Astrocyte of the spinal cord (primary cell): ENCODE results near the gene SPAG5.

ENCODE experiments used
- DNase-seq: peaks from one replicate; pipeline ENCODE4 v3.0.0; 2011; ENCODE audit warnings: low read depth, low spot score
- H3K4me3 ChIP-seq: 2 replicates; pipeline ENCODE4 v1.5.1; 2011; ENCODE audit warnings: low read depth, mild to moderate bottlenecking, low read length, moderate library complexity
- in situ Hi-C: cut with HindIII; loops from 2 replicates; pipeline ENCODE4 v1.10.0; 2017; ENCODE audit warnings: low sequenced_read_pairs
- TF ChIP-seq, protein P1 (sequence below): IDR thresholded peaks from 2 replicates; pipeline ENCODE4 v1.5.1; 2012; ENCODE audit warnings: low read depth, mild to moderate bottlenecking, low read length, inconsistent platforms

The SPAG5 gene

DNA sequence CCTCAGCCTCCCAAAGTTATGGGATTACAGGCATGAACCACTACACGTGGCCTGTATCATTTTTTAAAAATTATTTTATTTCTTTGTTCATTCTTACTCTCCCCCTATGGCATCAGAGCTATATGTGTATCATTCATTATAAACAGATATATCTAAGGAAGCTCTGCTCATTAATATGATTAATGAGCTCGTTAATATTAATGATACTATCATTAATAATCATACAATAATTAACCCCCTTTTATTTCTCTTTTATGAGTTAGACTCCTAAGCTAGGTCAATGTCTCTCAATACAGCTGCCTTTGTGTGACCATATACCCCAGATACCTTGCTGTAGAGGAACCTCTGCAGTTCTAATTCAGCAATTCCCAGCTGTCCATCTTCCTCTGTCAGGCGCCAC lies 19.6 kb upstream of the SPAG5 start:
- TF ChIP-seq, protein P1, sequence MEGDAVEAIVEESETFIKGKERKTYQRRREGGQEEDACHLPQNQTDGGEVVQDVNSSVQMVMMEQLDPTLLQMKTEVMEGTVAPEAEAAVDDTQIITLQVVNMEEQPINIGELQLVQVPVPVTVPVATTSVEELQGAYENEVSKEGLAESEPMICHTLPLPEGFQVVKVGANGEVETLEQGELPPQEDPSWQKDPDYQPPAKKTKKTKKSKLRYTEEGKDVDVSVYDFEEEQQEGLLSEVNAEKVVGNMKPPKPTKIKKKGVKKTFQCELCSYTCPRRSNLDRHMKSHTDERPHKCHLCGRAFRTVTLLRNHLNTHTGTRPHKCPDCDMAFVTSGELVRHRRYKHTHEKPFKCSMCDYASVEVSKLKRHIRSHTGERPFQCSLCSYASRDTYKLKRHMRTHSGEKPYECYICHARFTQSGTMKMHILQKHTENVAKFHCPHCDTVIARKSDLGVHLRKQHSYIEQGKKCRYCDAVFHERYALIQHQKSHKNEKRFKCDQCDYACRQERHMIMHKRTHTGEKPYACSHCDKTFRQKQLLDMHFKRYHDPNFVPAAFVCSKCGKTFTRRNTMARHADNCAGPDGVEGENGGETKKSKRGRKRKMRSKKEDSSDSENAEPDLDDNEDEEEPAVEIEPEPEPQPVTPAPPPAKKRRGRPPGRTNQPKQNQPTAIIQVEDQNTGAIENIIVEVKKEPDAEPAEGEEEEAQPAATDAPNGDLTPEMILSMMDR = no peak
- DNase-seq = no peak
- in situ Hi-C loops = no loop called here
- H3K4me3 ChIP-seq = no peak overlapping the region

DNA sequence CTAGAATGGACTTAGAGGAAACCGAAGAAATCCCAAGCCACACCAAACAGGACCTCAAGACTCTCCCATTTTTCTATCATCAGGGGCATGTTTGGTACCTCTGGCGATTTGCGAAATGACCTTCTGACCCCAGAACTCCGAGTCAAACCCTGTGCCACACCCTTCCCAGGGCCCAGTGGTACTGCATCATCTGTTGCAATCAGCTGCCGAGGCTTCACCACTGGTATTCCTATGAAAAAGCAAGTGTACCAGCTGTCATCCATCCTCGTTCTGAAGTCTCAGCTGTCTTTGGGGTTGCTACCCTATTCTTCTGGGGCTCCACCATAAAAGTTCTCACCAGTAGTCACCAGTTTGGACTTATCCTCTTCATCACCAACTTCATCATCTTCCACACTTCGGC lies 17.5 kb upstream of the SPAG5 start:
- TF ChIP-seq, protein P1 = no peak
- DNase-seq = no peak
- no peak overlapping the region for H3K4me3 ChIP-seq
- in situ Hi-C loops = no loop called here

DNA sequence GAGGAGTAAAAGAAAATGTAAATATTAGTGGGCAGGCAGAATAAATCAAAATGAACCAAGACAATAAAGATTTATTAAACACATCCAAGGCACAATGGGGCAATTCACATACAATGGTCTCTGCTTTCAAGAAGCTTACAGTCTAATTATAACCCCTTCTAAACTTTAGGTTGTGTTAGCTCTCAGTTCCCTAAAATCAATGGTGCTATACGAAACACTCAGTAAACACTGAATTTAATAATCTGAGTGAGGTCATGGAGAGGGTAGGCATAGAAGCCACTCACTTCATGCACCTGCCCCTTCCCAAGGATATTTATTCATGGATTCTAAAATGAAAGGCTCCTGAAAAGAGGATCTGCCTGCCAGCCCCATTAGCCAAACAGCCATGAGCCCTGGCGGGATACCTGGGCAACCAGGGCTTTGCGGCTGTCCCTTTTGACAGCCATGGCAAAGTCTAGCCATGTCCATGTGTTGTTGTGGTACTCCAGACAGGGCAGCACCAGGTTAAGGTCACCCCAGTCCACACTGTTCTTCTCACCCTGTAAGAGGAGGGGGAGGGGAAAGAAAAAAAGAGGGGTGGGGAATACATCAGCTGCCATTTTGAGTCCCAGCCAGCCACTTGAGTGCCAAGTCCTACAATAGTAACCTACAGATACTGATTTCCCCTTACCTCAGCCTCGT lies 16.6 kb upstream of the SPAG5 start:
- no peak overlapping the region for H3K4me3 ChIP-seq
- DNase-seq = no peak
- TF ChIP-seq, protein P1 = no peak
- in situ Hi-C loops = no loop called here

DNA sequence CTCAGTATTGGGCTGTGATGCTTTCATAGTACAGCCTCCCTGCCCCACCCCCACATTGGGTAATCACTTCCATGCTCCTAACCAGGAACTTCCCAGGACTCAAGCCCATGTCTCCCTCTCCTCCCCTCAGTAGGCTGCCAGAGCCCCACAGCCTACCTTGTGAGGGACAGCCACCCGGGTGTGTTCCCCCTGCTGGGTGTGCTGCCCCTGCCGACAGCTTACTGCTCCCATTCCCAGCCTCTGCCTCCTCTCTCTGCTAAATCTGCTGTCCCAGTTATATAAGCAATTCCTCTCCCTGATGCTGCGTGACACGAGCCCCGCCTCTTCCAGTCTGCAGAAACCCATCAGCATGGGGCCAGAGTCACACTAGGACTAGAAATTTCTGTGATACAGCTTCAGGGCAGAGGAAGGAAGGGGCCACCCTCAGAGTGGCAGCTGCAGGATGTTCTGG lies 15.1 kb upstream of the SPAG5 start, which contains the start of gene RSKR:
RSKR (minus strand) TSS at position 255 of the 451 bp plus-strand sequence; CDS start at position 231, 24 bp downstream.
- TF ChIP-seq, protein P1 = no peak
- in situ Hi-C loops = no loop called here
- DNase-seq = no peak

DNA sequence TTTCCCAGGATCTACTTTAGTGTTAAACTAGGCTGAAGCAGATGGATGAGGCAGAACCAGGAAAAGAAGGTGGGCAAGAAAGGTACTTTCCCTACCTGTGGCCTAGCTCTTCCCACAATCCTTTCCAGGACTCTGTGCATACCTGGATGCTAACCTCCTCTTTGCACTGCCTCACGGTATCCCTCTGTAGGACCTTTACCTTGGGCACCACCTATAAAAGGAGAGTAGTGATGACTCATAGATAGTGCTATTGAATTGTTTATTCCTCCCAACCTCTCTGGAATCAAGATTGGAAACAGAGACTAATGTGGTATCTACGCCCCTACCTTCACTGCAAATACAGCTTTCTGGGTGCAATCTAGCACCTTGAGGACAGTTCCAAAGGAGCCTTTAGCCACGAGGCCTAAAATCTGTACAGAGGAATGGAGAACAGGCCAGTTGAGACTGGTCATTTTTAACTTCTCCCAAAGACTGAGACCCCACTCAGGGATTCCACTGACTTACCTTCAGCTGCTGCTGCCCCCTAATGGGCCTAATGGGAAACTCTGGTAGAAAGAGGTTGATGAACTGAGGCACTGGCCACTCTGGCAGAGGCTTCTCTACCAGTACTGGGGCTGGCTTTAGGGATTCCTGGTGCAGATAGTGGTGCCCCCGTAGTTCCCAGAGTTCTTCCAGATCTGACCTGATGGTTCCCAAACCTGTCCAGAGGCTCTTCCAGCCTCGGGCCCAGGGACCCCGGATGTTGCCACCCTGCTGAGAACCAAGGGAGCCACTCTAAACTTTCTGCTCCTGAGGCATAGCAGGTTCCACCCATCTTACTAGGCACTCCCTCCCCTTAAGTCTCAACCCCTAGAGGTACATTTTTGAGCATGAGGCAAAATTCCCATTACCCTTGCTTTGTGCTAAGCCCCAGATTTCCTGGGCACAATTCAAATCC lies 14.4 kb upstream of the SPAG5 start:
- TF ChIP-seq, protein P1 = peak; percentile 86
- H3K4me3 ChIP-seq = no peak overlapping the region
- peak; percentile 38 for DNase-seq
- in situ Hi-C loops = no loop called here

More for the DNA sequence above, 15.1 kb upstream of the SPAG5 start, which contains the start of gene RSKR:
- no peak within 1 kb of the TSS for H3K4me3 ChIP-seq

DNA sequence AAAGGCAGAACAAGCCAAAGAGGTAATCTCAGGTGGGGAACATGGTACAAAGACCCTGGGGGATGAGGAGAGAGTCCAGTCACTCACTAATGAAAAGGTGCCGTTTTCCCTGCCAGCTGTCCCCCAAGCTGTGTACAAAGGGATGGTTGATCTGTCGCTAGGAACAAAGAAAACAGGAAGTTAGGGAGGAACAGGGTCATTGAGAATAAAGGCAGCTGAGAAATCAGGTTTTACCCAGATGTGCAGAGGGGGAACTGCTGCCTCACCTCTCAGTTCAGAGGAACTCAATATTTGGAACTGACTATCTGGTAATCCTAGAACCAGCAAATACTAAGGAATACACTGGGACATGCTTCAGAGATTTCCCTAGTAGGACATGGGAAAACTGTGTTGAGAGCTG lies 13.7 kb upstream of the SPAG5 start:
- TF ChIP-seq, protein P1 = no peak
- in situ Hi-C loops = no loop called here

More for the DNA sequence above, 13.7 kb upstream of the SPAG5 start:
- no peak overlapping the region for H3K4me3 ChIP-seq
- no peak for DNase-seq
